ENCODE results near the gene FAM98B.

Gene FAM98B

GRCh38 chr15:38535491-38536200 lies 81.7 kb downstream of the FAM98B start:
- Histone ChIP-seq H3K79me1 (replicated peaks; ENCODE audit: low read length, poor library complexity, severe bottlenecking) (no peaks in the 10 kb centered on the region), H3K9ac (ENCODE audit: low read length) (no peak overlapping the region), H3K9me3 (ENCODE audit: control insufficient read depth, low read length) (no peaks in the 10 kb centered on the region), H2BK15ac (ENCODE audit: low read depth, poor library complexity, severe bottlenecking) (no peak overlapping the region), H3K36me3 (ENCODE audit: control insufficient read depth in 1 of 2, insufficient read depth in 2 of 2, low read depth in 1 of 2, low read length in 2 of 2) (no peaks in the 10 kb centered on the region), H2BK12ac (ENCODE audit: low read length in 2 of 2) (no peak overlapping the region), H3K14ac (ENCODE audit: low read length in 2 of 2) (no peak overlapping the region), H2BK5ac (ENCODE audit: low read depth, low read length, poor library complexity, severe bottlenecking) (no peak overlapping the region), H4K91ac (ENCODE audit: low read length) (no peak overlapping the region), H2AFZ (ENCODE audit: low read depth, low read length) (no peak overlapping the region), H3K4me3 (ENCODE audit: insufficient read depth in 1 of 2, low read depth in 1 of 2, low read length in 2 of 2) (no peak overlapping the region), H2AK5ac (ENCODE audit: low read length, severe bottlenecking) (peak overlapping the region; percentile 14), H3K4ac (ENCODE audit: low read depth in 1 of 2, low read length in 2 of 2) (no peak overlapping the region), H2BK120ac (ENCODE audit: low read depth, low read length) (no peak overlapping the region), H4K8ac (ENCODE audit: low read length) (no peak overlapping the region), H3K27me3 (ENCODE audit: control insufficient read depth in 1 of 2, insufficient read depth in 1 of 2, low read length in 2 of 2) (peaks cover 0 to 12% of the 10 kb centered on the region in 2 experiments), H3K4me2 (ENCODE audit: low read length, poor library complexity, severe bottlenecking) (no peak overlapping the region), H3K4me1 (ENCODE audit: control insufficient read depth, insufficient read depth, low read depth, low read length) (peaks cover 8% of the 10 kb centered on the region), H3K27ac (ENCODE audit: low read length, poor library complexity, severe bottlenecking) (peak overlapping the region; percentile 3), H3K23ac (ENCODE audit: low read length in 2 of 2) (no peak overlapping the region), H3K18ac (ENCODE audit: low read depth in 1 of 2, low read length in 2 of 2) (no peak overlapping the region)
- DNase-seq = no peak
- WGBS = 91% methylated on average over 8 of the region's 8 CpGs

DNA sequence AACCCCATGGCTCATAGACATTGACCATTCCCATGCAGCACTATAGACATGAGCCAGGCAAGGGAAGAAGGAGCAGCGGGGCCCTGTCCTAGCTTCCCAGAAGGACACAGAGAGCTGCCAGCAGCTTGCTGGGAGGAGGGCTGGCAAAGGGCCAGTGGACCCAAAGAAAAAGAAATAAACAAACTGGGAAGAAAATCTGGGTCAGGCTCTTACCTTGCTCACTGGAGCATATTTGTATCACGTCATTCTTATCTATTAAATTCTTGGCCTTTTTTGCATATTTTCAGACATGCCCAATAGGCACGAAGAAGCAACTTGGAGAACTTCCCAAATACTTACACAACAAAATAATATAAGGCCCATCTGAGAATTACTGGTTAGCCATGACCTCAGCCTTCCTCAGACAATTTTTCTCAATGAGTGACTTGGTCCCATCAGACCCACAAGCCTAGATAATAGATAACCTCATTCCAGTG lies 82.3 kb downstream of the FAM98B start:
- H4K8ac ChIP-seq (ENCODE audit: low read length) = no peak overlapping the region
- H3K4me1 ChIP-seq (ENCODE audit: control insufficient read depth, insufficient read depth, low read depth, low read length) = peaks cover 8% of the 10 kb centered on the region
- H3K14ac ChIP-seq (ENCODE audit: low read length in 2 of 2) = no peak overlapping the region
- no peak overlapping the region for H3K4me2 ChIP-seq (ENCODE audit: low read length, poor library complexity, severe bottlenecking)
- H2AK5ac ChIP-seq (ENCODE audit: low read length, severe bottlenecking) = no peak overlapping the region
- peak overlapping the region; percentile 3 for H3K27ac ChIP-seq (ENCODE audit: low read length, poor library complexity, severe bottlenecking)
- H3K4me3 ChIP-seq (ENCODE audit: insufficient read depth in 1 of 2, low read depth in 1 of 2, low read length in 2 of 2) = no peak overlapping the region
- H2BK5ac ChIP-seq (ENCODE audit: low read depth, low read length, poor library complexity, severe bottlenecking) = no peak overlapping the region
- H3K79me1 ChIP-seq (replicated peaks; ENCODE audit: low read length, poor library complexity, severe bottlenecking) = no peaks in the 10 kb centered on the region
- no peaks in the 10 kb centered on the region for H3K36me3 ChIP-seq (ENCODE audit: control insufficient read depth in 1 of 2, insufficient read depth in 2 of 2, low read depth in 1 of 2, low read length in 2 of 2)
- no peak overlapping the region for H3K23ac ChIP-seq (ENCODE audit: low read length in 2 of 2)
- no peak overlapping the region for H3K9ac ChIP-seq (ENCODE audit: low read length)
- no peak overlapping the region for H3K18ac ChIP-seq (ENCODE audit: low read depth in 1 of 2, low read length in 2 of 2)
- H3K4ac ChIP-seq (ENCODE audit: low read depth in 1 of 2, low read length in 2 of 2) = no peak overlapping the region
- H2BK12ac ChIP-seq (ENCODE audit: low read length in 2 of 2) = no peak overlapping the region
- peak; percentile 28 for DNase-seq
- H4K91ac ChIP-seq (ENCODE audit: low read length) = no peak overlapping the region
- H2BK15ac ChIP-seq (ENCODE audit: low read depth, poor library complexity, severe bottlenecking) = no peak overlapping the region
- H2BK120ac ChIP-seq (ENCODE audit: low read depth, low read length) = no peak overlapping the region
- H2AFZ ChIP-seq (ENCODE audit: low read depth, low read length) = no peak overlapping the region
- H3K27me3 ChIP-seq (ENCODE audit: control insufficient read depth in 1 of 2, insufficient read depth in 1 of 2, low read length in 2 of 2) = peaks cover 0 to 12% of the 10 kb centered on the region in 2 experiments
- H3K9me3 ChIP-seq (ENCODE audit: control insufficient read depth, low read length) = no peaks in the 10 kb centered on the region
- 66% methylated on average over 3 of the region's 3 CpGs for WGBS

All from mesenchymal stem cell (in vitro differentiated cells and primary cell).